Type B pancreatic cell (in vitro differentiated cells): ENCODE results near the gene MTMR1. TPM values are rescaled to one million over a fixed set of nuclear protein-coding genes. Genes with fewer than 3 reads are reported as not detected.

Experiments
- DNase-seq: peaks from one replicate; pipeline ENCODE4 v3.0.0; 2021; ENCODE audit warnings: mixed read lengths; ENCODE audit not compliant: unreplicated experiment; ENCODE audit errors: extremely low spot score
- H3K27ac Mint-ChIP-seq: 2 replicates; pipeline ENCODE4 v1.8.0; 2021; ENCODE audit warnings: mild to moderate bottlenecking, mixed read lengths
- H3K27me3 Mint-ChIP-seq: 2 replicates; pipeline ENCODE4 v1.8.0; 2021; ENCODE audit warnings: mixed read lengths
- H3K36me3 Mint-ChIP-seq: 2 replicates; pipeline ENCODE4 v1.8.0; 2021; ENCODE audit warnings: mixed read lengths
- H3K4me1 Mint-ChIP-seq: one replicate; pipeline ENCODE4 v1.8.0; 2021; ENCODE audit warnings: mixed read lengths; ENCODE audit not compliant: unreplicated experiment
- H3K4me3 Mint-ChIP-seq: 2 replicates; pipeline ENCODE4 v1.8.0; 2021; ENCODE audit warnings: mild to moderate bottlenecking, mixed read lengths
- H3K9me3 Mint-ChIP-seq: 2 replicates; pipeline ENCODE4 v1.8.0; 2021; ENCODE audit warnings: mixed read lengths
- CTCF ChIP-seq: fragments of 200-600 bp; sonication (generic); conservative IDR thresholded peaks from 2 replicates; pipeline ENCODE4 v1.5.0; 2021; ENCODE audit warnings: antibody characterized with exemption, mild to moderate bottlenecking
- total RNA-seq: library from RNA; stranded (reverse); gene quantifications from 2 replicates; pipeline ENCODE4 v1.2.1, GENCODE V29; 2021; ENCODE audit warnings: low replicate concordance

MTMR1 gene
- total RNA-seq, 1 donor from 2014 or later, result 21.8 TPM

GRCh38 chrX:150696866-150697265 is 3.7 kb downstream of the MTMR1 start:
- TF ChIP-seq CTCF, result no peak
- Mint-ChIP-seq H3K9me3 (no peaks in the 10 kb centered on the region), H3K27me3 (no peaks in the 10 kb centered on the region), H3K4me1 (peaks cover 12% of the 10 kb centered on the region), H3K4me3 (no peak overlapping the region), H3K27ac (peak overlapping the region; percentile 26), H3K36me3 (peaks cover 7% of the 10 kb centered on the region)
- no peak for DNase-seq

GRCh38 chrX:150697641-150698040 is 4.4 kb downstream of the MTMR1 start:
- Mint-ChIP-seq H3K4me1 (peaks cover 12% of the 10 kb centered on the region), H3K4me3 (no peak overlapping the region), H3K27me3 (no peaks in the 10 kb centered on the region), H3K36me3 (peaks cover 7% of the 10 kb centered on the region), H3K27ac (no peak overlapping the region), H3K9me3 (no peaks in the 10 kb centered on the region)
- no peak for DNase-seq
- TF ChIP-seq CTCF, result no peak

- Mint-ChIP-seq H3K4me3 (no peak overlapping the region), H3K9me3 (no peaks in the 10 kb centered on the region), H3K4me1 (peaks cover 12% of the 10 kb centered on the region), H3K27me3 (no peaks in the 10 kb centered on the region), H3K27ac (no peak overlapping the region), H3K36me3 (peaks cover 7% of the 10 kb centered on the region)
- DNase-seq, result no peak
- TF ChIP-seq CTCF, result no peak
Observed at GRCh38 chrX:150698981-150699380, 5.8 kb downstream of the MTMR1 start.

GRCh38 chrX:150700107-150700506 is 6.9 kb downstream of the MTMR1 start:
- TF ChIP-seq CTCF, result no peak
- Mint-ChIP-seq H3K27me3 (no peaks in the 10 kb centered on the region), H3K4me1 (peaks cover 8% of the 10 kb centered on the region), H3K36me3 (peaks cover 8% of the 10 kb centered on the region), H3K4me3 (no peak overlapping the region), H3K9me3 (no peaks in the 10 kb centered on the region), H3K27ac (no peak overlapping the region)
- no peak for DNase-seq

- Mint-ChIP-seq H3K9me3 (no peaks in the 10 kb centered on the region), H3K4me1 (no peaks in the 10 kb centered on the region), H3K4me3 (no peak overlapping the region), H3K27me3 (no peaks in the 10 kb centered on the region), H3K36me3 (peaks cover 3% of the 10 kb centered on the region), H3K27ac (no peak overlapping the region)
- DNase-seq, result no peak
- no peak for TF ChIP-seq CTCF
Observed at GRCh38 chrX:150701377-150701776, 8.2 kb downstream of the MTMR1 start.
